A549 (cell line): ENCODE data around the gene UMOD. TPM values are rescaled to one million over a fixed set of nuclear protein-coding genes. Genes with fewer than 3 reads are reported as not detected.

ENCODE experiments used
- ATAC-seq, 2 experiments: fragments of 200-7000 bp in 1 of 2; fragments of >200 bp in 1 of 2; cut with Nextera tagmentation in 1 of 2; cut with Tn5 transposase in 1 of 2; 3 replicates each; pipeline versions ENCODE4 v1.8.0 to v1.9.1; 2018 to 2020; ENCODE audit warnings: mild to moderate bottlenecking in 1 of 2, moderate library complexity in 1 of 2
- CTCF ChIA-PET: fragments of 300-600 bp; sonication (Branson Sonifier 250); formaldehyde crosslinking; extraction: SDS; loops from one replicate; lab custom pipeline; 2021; ENCODE audit warnings: antibody characterized with exemption, inconsistent platforms; lab: Yijun Ruan, JAX
- POLR2A ChIA-PET: fragments of 350-600 bp; formaldehyde crosslinking; extraction: SDS; loops from one replicate; lab custom pipeline; 2021; ENCODE audit warnings: antibody characterized with exemption, inconsistent platforms; lab: Yijun Ruan, JAX
- DNase-seq, 2 experiments: peaks; one replicate each; pipeline versions ENCODE4 v3.0.0 to v3.0.0-alpha.2; 2011 to 2016; ENCODE audit warnings: low read depth in 1 of 2, low spot score in 1 of 2
- FAIRE-seq: peaks from 2 replicates; lab custom pipeline; 2011; peaks lifted over from hg19 to GRCh38; lab: Jason Lieb, UNC
- H3K27ac ChIP-seq, 2 experiments: fragments of >200 bp; sonication (Bioruptor Twin); formaldehyde crosslinking; 3 replicates each; pipeline ENCODE4 v1.5.1; 2016 to 2017
- H3K4me1 ChIP-seq: fragments of >200 bp; sonication (Bioruptor Twin); formaldehyde crosslinking; 3 replicates; pipeline ENCODE4 v1.6.1; 2016
- H3K4me2 ChIP-seq: fragments of >200 bp; sonication (Bioruptor Twin); formaldehyde crosslinking; 3 replicates; pipeline ENCODE4 v1.6.1; 2016
- H3K4me3 ChIP-seq: fragments of >200 bp; sonication (Bioruptor Twin); formaldehyde crosslinking; 3 replicates; pipeline ENCODE4 v1.5.1; 2016
- H3K9me3 ChIP-seq: fragments of >200 bp; sonication (Bioruptor Twin); formaldehyde crosslinking; 3 replicates; pipeline ENCODE4 v1.6.1; 2016
- CHD2 ChIP-seq: fragments of 150-350 bp; IDR thresholded peaks from 2 replicates; pipeline ENCODE4 v1.6.1; 2014; ENCODE audit warnings: low read length; ENCODE audit not compliant: partially characterized antibody
- CTCF ChIP-seq: fragments of >200 bp; sonication (Bioruptor Twin); formaldehyde crosslinking; IDR thresholded peaks from 3 replicates; pipeline ENCODE4 v1.5.1; 2016
- FOSB ChIP-seq: fragments of 250-450 bp; sonication (Bioruptor Pico); IDR thresholded peaks from 2 replicates; pipeline ENCODE4 v1.5.0; 2020; ENCODE audit warnings: mild to moderate bottlenecking, moderate library complexity
- HOXB13 ChIP-seq: fragments of 250-450 bp; sonication (Bioruptor Pico); IDR thresholded peaks from 2 replicates; pipeline ENCODE4 v1.5.0; 2020; ENCODE audit warnings: low read depth, mild to moderate bottlenecking, moderate library complexity
- HOXB5 ChIP-seq: fragments of 250-450 bp; sonication (Bioruptor Pico); IDR thresholded peaks from 2 replicates; pipeline ENCODE4 v1.5.0; 2020; ENCODE audit warnings: mild to moderate bottlenecking, moderate library complexity
- JUN ChIP-seq, 2 experiments: fragments of >200 bp; sonication (Bioruptor Twin); formaldehyde crosslinking; IDR thresholded peaks; 2 replicates in 1 of 2; 3 replicates in 1 of 2; pipeline ENCODE4 v1.6.1; 2016 to 2017
- MAFK ChIP-seq: fragments of 450-650 bp; IDR thresholded peaks from 2 replicates; pipeline ENCODE4 v1.6.1; 2014; ENCODE audit not compliant: partially characterized antibody
- MAZ ChIP-seq: fragments of 150-350 bp; IDR thresholded peaks from 2 replicates; pipeline ENCODE4 v1.6.1; 2014; ENCODE audit warnings: antibody characterized with exemption, low read depth, low read length, borderline replicate concordance
- NFE2L2 ChIP-seq: fragments of 150-350 bp; conservative IDR thresholded peaks from 2 replicates; pipeline ENCODE4 v1.6.1; 2014; ENCODE audit warnings: low read length
- RAD21 ChIP-seq, 2 experiments: fragments of >200 bp in 1 of 2; sonication (Bioruptor Twin) in 1 of 2; formaldehyde crosslinking in 1 of 2; IDR thresholded peaks in 1 of 2; conservative IDR thresholded peaks in 1 of 2; 2 replicates in 1 of 2; 3 replicates in 1 of 2; pipeline ENCODE4 v1.6.1; 2012 to 2018; ENCODE audit warnings: inconsistent platforms in 1 of 2
- RARB ChIP-seq: fragments of 250-450 bp; sonication (Bioruptor Pico); IDR thresholded peaks from 2 replicates; pipeline ENCODE4 v1.8.0; 2021; ENCODE audit warnings: mild to moderate bottlenecking, moderate library complexity
- RFX5 ChIP-seq: fragments of 450-650 bp; IDR thresholded peaks from 2 replicates; pipeline ENCODE4 v1.7.1; 2014; ENCODE audit warnings: antibody characterized with exemption, mild to moderate bottlenecking, moderate library complexity
- TFCP2L1 ChIP-seq: fragments of 250-450 bp; sonication (Bioruptor Pico); IDR thresholded peaks from 2 replicates; pipeline ENCODE4 v1.5.0; 2021; ENCODE audit warnings: mild to moderate bottlenecking
- USF2 ChIP-seq: fragments of 450-650 bp; IDR thresholded peaks from 2 replicates; pipeline ENCODE4 v1.6.1; 2014; ENCODE audit warnings: antibody characterized with exemption
- ZC3H11A ChIP-seq: fragments of 450-650 bp; IDR thresholded peaks from 2 replicates; pipeline ENCODE4 v1.6.1; 2014; ENCODE audit warnings: antibody characterized with exemption, mild to moderate bottlenecking
- ZFP36 ChIP-seq: fragments of 450-650 bp; IDR thresholded peaks from 2 replicates; pipeline ENCODE4 v1.6.1; 2014; ENCODE audit warnings: borderline replicate concordance; ENCODE audit not compliant: partially characterized antibody
- ZSCAN20 ChIP-seq: fragments of 250-450 bp; sonication (Bioruptor Pico); IDR thresholded peaks from 2 replicates; pipeline ENCODE4 v1.8.0; 2022; ENCODE audit warnings: mild to moderate bottlenecking, moderate library complexity
- WGBS: methylation state at CpG from one replicate; pipeline ENCODE4 v1.1.6; 2017; ENCODE audit errors: missing lambda C conversion rate; 5-methylcytosine and 5-hydroxymethylcytosine counted together
- polyA plus RNA-seq, 4 experiments: library from polyadenylated mRNA; depleted of rRNA in 3 of 4; stranded (reverse); fragments of >200 nt; fragmentation: RNase III in 1 of 4; extraction: RNeasy Plus Mini Kit Qiagen cat#74134 plus additional on column Dnase treatment in 1 of 4; gene quantifications; 2 replicates in 3 of 4; 3 replicates in 1 of 4; pipeline ENCODE4 v1.2.3, GENCODE V29; 2011 to 2017
- TF ChIP-seq, protein P1 (sequence below): fragments of >200 bp; sonication (Bioruptor Twin); formaldehyde crosslinking; IDR thresholded peaks from 2 replicates; pipeline ENCODE4 v1.6.1; 2016
- TF ChIP-seq, protein P2 (sequence below): fragments of 150-350 bp; IDR thresholded peaks from 2 replicates; pipeline ENCODE4 v1.6.1; 2014; ENCODE audit warnings: low read depth, mild to moderate bottlenecking, low read length

The UMOD gene
- polyA plus RNA-seq, 2 of the 4 experiments (the other 2 are of a cell fraction), result not detected

DNA sequence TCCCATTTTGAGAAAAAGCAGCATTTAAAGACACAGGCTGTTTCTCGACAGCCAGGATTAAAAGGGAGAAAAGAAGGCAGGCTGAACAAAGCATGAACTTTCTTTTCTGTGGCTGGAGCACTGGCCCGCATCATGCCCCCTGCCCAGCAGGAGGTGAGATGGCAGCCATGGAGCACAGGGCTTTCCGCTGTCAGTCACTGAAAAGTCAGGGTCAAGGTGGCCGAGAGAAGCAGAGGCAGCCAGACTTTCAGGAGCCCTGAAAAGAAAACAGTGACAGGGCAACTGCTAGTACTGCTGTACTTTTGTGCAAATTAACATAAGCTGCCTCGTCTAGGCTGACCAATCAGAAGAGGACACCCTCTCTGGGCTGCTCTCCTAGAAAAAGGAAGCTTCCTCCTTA, 19.4 kb downstream of the UMOD start (continued):
- no peak for TF ChIP-seq TFCP2L1 (CRISPR knock-in tag)

DNA sequence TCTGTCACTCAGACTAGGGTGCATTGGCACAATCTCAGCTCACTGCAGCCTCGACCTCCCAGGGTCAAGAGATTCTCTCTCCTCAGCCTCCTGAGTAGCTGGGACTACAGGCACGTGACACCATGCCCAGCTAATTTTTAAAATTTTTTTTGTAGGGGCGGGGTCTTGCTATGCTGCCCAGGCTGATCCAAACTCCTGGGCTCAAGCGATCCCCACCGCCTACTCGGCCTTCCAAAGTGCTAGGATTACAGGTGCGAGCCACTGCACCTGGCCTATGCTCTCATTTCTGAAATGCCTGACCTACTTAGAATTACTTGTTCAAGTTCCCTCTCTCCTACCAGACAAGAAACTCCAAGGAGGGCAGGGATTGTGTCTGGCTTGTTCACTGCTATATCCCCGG, 20.1 kb downstream of the UMOD start:
- CTCF ChIA-PET, result no interaction called here

GRCh38 chr16:20331635-20332034, 20.9 kb downstream of the UMOD start:
- no peaks in the 10 kb centered on the region for H3K4me1 ChIP-seq
- TF ChIP-seq HOXB13 (CRISPR knock-in tag) (no peak), MAFK (no peak), RARB (CRISPR knock-in tag) (no peak), MAZ (no peak), RFX5 (no peak), ZFP36 (no peak), CHD2 (no peak), TFCP2L1 (CRISPR knock-in tag) (no peak)
- TF ChIP-seq, protein P1, sequence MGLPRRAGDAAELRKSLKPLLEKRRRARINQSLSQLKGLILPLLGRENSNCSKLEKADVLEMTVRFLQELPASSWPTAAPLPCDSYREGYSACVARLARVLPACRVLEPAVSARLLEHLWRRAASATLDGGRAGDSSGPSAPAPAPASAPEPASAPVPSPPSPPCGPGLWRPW, result no peak
- TF ChIP-seq, all 56 proteins: peak for 0
- H3K4me3 ChIP-seq, result no peak overlapping the region
- POLR2A ChIA-PET, result no interaction called here
- H3K9me3 ChIP-seq, result no peaks in the 10 kb centered on the region
- ATAC-seq, result no peak
- CTCF ChIA-PET, result interaction anchor here (1.0 kb wide), 2 partner anchors 16 to 424 kb away, joined by 3 to 4 read pairs; no protein-coding TSS in a partner anchor
- DNase-seq, result no peak
- no peak overlapping the region for H3K27ac ChIP-seq
- 18% methylated on average over 5 of the region's 5 CpGs for WGBS
- no peak for FAIRE-seq
- no peak overlapping the region for H3K4me2 ChIP-seq

More for the DNA sequence above, 20.1 kb downstream of the UMOD start:
- FAIRE-seq (no peak), ATAC-seq (no peak), DNase-seq (no peak)
- no peak overlapping the region for H3K4me2 ChIP-seq
- H3K27ac ChIP-seq, result no peak overlapping the region
- WGBS, result 14% methylated on average over 8 of the region's 8 CpGs
- TF ChIP-seq ZC3H11A, result no peak
- TF ChIP-seq HOXB5 (CRISPR knock-in tag), result no peak
- TF ChIP-seq, protein P2, sequence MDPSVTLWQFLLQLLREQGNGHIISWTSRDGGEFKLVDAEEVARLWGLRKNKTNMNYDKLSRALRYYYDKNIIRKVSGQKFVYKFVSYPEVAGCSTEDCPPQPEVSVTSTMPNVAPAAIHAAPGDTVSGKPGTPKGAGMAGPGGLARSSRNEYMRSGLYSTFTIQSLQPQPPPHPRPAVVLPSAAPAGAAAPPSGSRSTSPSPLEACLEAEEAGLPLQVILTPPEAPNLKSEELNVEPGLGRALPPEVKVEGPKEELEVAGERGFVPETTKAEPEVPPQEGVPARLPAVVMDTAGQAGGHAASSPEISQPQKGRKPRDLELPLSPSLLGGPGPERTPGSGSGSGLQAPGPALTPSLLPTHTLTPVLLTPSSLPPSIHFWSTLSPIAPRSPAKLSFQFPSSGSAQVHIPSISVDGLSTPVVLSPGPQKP, result no peak
- no peak for TF ChIP-seq JUN (IDR thresholded peaks at IDR 0.05)
- TF ChIP-seq USF2, result no peak
- TF ChIP-seq ZSCAN20 (CRISPR knock-in tag), result no peak
- TF ChIP-seq CTCF, result no peak
- no peak for TF ChIP-seq MAFK
- TF ChIP-seq FOSB (CRISPR knock-in tag), result no peak
- no peak for TF ChIP-seq NFE2L2
- TF ChIP-seq RARB (CRISPR knock-in tag), result no peak
- TF ChIP-seq RAD21 (conservative IDR thresholded peaks at IDR 0.05 in 1 of 2, IDR thresholded peaks at IDR 0.05 in 1 of 2), result no peak
- no peaks in the 10 kb centered on the region for H3K9me3 ChIP-seq
- POLR2A ChIA-PET, result no interaction called here
- H3K4me1 ChIP-seq, result no peaks in the 10 kb centered on the region
- H3K4me3 ChIP-seq, result no peak overlapping the region
